GM12878 (cell line): ENCODE results near the gene SLC25A11. TPM values are rescaled to one million over a fixed set of nuclear protein-coding genes. Genes with fewer than 3 reads are reported as not detected.

ENCODE experiments used
- ATAC-seq: fragments of 200-7000 bp; cut with Tn5 transposase; 3 replicates; pipeline ENCODE4 v1.9.1; 2020; ENCODE audit warnings: mild to moderate bottlenecking, moderate library complexity
- BruUV-seq: library from RNA; stranded (reverse); fragments of 400-500 nt; replicated peaks from 2 replicates; lab custom pipeline; 2021; lab: Mats Ljungman, UMichigan
- CTCF ChIA-PET: fragments of 300-600 bp; sonication (Branson Sonifier 250); formaldehyde crosslinking; extraction: SDS; loops from one replicate; lab custom pipeline; 2021; ENCODE audit warnings: inconsistent platforms; lab: Yijun Ruan, JAX
- POLR2A ChIA-PET: fragments of 350-600 bp; formaldehyde crosslinking; extraction: SDS; loops from one replicate; lab custom pipeline; 2021; ENCODE audit warnings: inconsistent platforms; lab: Charles Lee
- RAD21 ChIA-PET: fragments of 300-600 bp; sonication (Branson Sonifier 250); formaldehyde crosslinking; loops from one replicate; lab custom pipeline; 2023; ENCODE audit warnings: antibody characterized with exemption; ENCODE audit not compliant: unreplicated experiment; lab: Charles Lee
- SMC1A ChIA-PET: fragments of 300-600 bp; sonication (Branson Sonifier 250); formaldehyde crosslinking; loops from one replicate; lab custom pipeline; 2023; ENCODE audit not compliant: unreplicated experiment, uncharacterized antibody; lab: Charles Lee
- DNase-seq: peaks from one replicate; pipeline ENCODE4 v3.0.0-alpha.2; 2011; ENCODE audit warnings: low read depth, low spot score
- FAIRE-seq: peaks from 3 replicates; lab custom pipeline; 2011; peaks lifted over from hg19 to GRCh38; lab: Jason Lieb, UNC
- H2AFZ ChIP-seq: 2 replicates; pipeline ENCODE4 v1.6.0; 2011; ENCODE audit warnings: low read depth, low read length, control low read depth; ENCODE audit not compliant: control insufficient read depth
- H3K27ac ChIP-seq: 2 replicates; pipeline ENCODE4 v1.5.1; 2011; ENCODE audit warnings: control low read depth; ENCODE audit not compliant: control insufficient read depth, insufficient read depth
- H3K27me3 ChIP-seq, 2 experiments: replicated peaks in 1 of 2; 2 replicates each; pipeline versions ENCODE4 v1.6.0 to v1.6.1; 2011; ENCODE audit warnings: low read length in 1 of 2; ENCODE audit not compliant: control insufficient read depth in 2 of 2, insufficient read depth in 2 of 2
- H3K36me3 ChIP-seq, 2 experiments: 2 replicates each; pipeline ENCODE4 v1.5.1; 2011; ENCODE audit warnings: low read length in 1 of 2; ENCODE audit not compliant: control insufficient read depth in 2 of 2, insufficient read depth in 2 of 2
- H3K4me1 ChIP-seq: 2 replicates; pipeline ENCODE4 v1.6.1; 2011; ENCODE audit warnings: mild to moderate bottlenecking, low read length, moderate library complexity, mixed read lengths; ENCODE audit not compliant: control insufficient read depth, insufficient read depth
- H3K4me2 ChIP-seq: 2 replicates; pipeline ENCODE4 v1.6.0; 2011; ENCODE audit warnings: control low read depth; ENCODE audit not compliant: control insufficient read depth, insufficient read depth
- H3K4me3 ChIP-seq: fragments of 200-600 bp; sonication (generic); 2 replicates; pipeline ENCODE4 v1.5.1; 2016
- H3K79me2 ChIP-seq: 2 replicates; pipeline ENCODE4 v1.6.0; 2011; ENCODE audit warnings: low read length; ENCODE audit not compliant: control insufficient read depth, insufficient read depth
- H3K9ac ChIP-seq: 2 replicates; pipeline ENCODE4 v1.8.0; 2011; ENCODE audit warnings: low read length, control low read depth, mixed read lengths; ENCODE audit not compliant: control insufficient read depth, insufficient read depth
- H3K9me3 ChIP-seq: replicated peaks from 3 replicates; pipeline ENCODE4 v1.5.1; 2011; ENCODE audit warnings: mild to moderate bottlenecking, low read length; ENCODE audit not compliant: control insufficient read depth, insufficient read depth
- H4K20me1 ChIP-seq: 2 replicates; pipeline ENCODE4 v1.6.0; 2011; ENCODE audit not compliant: control insufficient read depth, insufficient read depth
- HDAC6 ChIP-seq: fragments of 200-600 bp; sonication (generic); IDR thresholded peaks from one replicate; pipeline ENCODE4 v1.8.0; 2017; ENCODE audit warnings: antibody characterized with exemption; ENCODE audit not compliant: unreplicated experiment
- NBN ChIP-seq: fragments of 450-650 bp; IDR thresholded peaks from 2 replicates; pipeline ENCODE4 v1.6.1; 2016
- SMARCA5 ChIP-seq: fragments of 450-650 bp; IDR thresholded peaks from 2 replicates; pipeline ENCODE4 v1.6.1; 2017; ENCODE audit warnings: mild to moderate bottlenecking
- USF1 ChIP-seq: IDR thresholded peaks from 2 replicates; pipeline ENCODE4 v1.6.1; 2011; ENCODE audit warnings: borderline replicate concordance, low read depth, mild to moderate bottlenecking, moderate library complexity, mixed read lengths, low read length; ENCODE audit not compliant: insufficient read depth; ENCODE audit errors: extremely low read length
- WGBS: methylation state at CpG from one replicate; pipeline ENCODE4 v1.1.6; 2016; ENCODE audit warnings: low lambda C conversion rate; ENCODE audit not compliant: insufficient replicate concordance, insufficient coverage; ENCODE audit errors: missing lambda C conversion rate; 5-methylcytosine and 5-hydroxymethylcytosine counted together
- in situ Hi-C: fragments of 300-500 bp; cut with MboI; formaldehyde crosslinking; loops from 9 replicates; pipeline ENCODE4 v1.14.3; 2018; ENCODE audit warnings: mixed read lengths
- intact Hi-C: fragments of 100-400 bp; cut with micrococcal nuclease; formaldehyde crosslinking; loops from one replicate; pipeline ENCODE4 v1.14.2; 2022; ENCODE audit not compliant: unreplicated experiment
- polyA plus RNA-seq, 11 experiments: library from polyadenylated mRNA; depleted of rRNA in 4 of 11; unstranded in 6 of 11; stranded (reverse) in 5 of 11; fragments of >200 nt; fragmentation: Nextera tagmentation in 4 of 11; fragmentation: Illumina TruSeq in 1 of 11; extraction: Ambion mirVana in 4 of 11; extraction: Trizol in 1 of 11; gene quantifications; 1 replicate in 1 of 11; 2 replicates in 10 of 11; pipeline versions ENCODE4 v1.2.1 to v1.2.3, GENCODE V29; 2011 to 2016; ENCODE audit warnings: inconsistent platforms in 2 of 11, missing spikeins in 2 of 11, low read depth in 1 of 11
- total RNA-seq, 4 experiments: library from RNA; depleted of rRNA in 3 of 4; stranded (reverse); fragments of >200 nt in 3 of 4; fragmentation: Illumina TruSeq in 1 of 4; extraction: Trizol in 1 of 4; gene quantifications; 2 replicates each; pipeline versions ENCODE4 v1.2.1 to v1.2.3, GENCODE V29; 2013 to 2021

Gene SLC25A11
- total and polyA plus RNA-seq, 10 of the 15 experiments (the other 5 are each of a cell fraction or from before 2014, with no cell fraction given): 5.8 to 142 (median 65.0) TPM

- ChIA-PET SMC1A (interaction anchor here (0.8 to 4.5 kb wide), 12 partner anchors 13 to 317 kb away, joined by 3 to 38 read pairs (median 4); partner anchors contain the start of genes CAMTA2, CHRNE, ENO3 and SPAG7), RAD21 (interaction anchor here (0.8 to 2.8 kb wide), 9 partner anchors 9 to 384 kb away, joined by 3 to 31 read pairs (median 4); partner anchors contain the start of genes ARRB2, CHRNE, MYBBP1A and PFN1), POLR2A (interaction anchor here (0.6 to 17.5 kb wide), 18 partner anchors 9 to 1504 kb away, joined by 3 to 272 read pairs (median 4); partner anchors contain the start of genes CAMTA2, DERL2, ENO3 and INCA1), CTCF (interaction anchor here (1.1 to 3.5 kb wide), 11 partner anchors 12 to 207 kb away, joined by 3 to 28 read pairs (median 4); partner anchors contain the start of genes C17orf107, CHRNE, ENO3 and SPAG7)
- Histone ChIP-seq H3K36me3 (peaks cover 12 to 25% of the 10 kb centered on the region in 2 experiments), H3K9me3 (no peaks in the 10 kb centered on the region), H4K20me1 (no peaks in the 10 kb centered on the region), H3K4me1 (peaks cover 38% of the 10 kb centered on the region), H2AFZ (peak overlapping the region; percentile 77), H3K79me2 (peaks cover 62% of the 10 kb centered on the region), H3K27me3 (no peaks in the 10 kb centered on the region), H3K27ac (peak overlapping the region; percentile 97), H3K4me3 (peak overlapping the region; percentile 92), H3K9ac (peak overlapping the region; percentile 98), H3K4me2 (peak overlapping the region; percentile 98)
- WGBS: 1% methylated on average over 16 of the region's 16 CpGs
- peak; percentile 1 for ATAC-seq
- TF ChIP-seq NBN (0 out of 2 replicates have a peak, but pooled peaks have one; percentile 37), USF1 (no peak), HDAC6 (peak; percentile 39), SMARCA5 (0 out of 2 replicates have a peak, but pooled peaks have one; percentile 74)
- intact Hi-C loops: no loop called here
- FAIRE-seq: no peak
- DNase-seq: no peak
- no TSS peak for BruUV-seq
- in situ Hi-C loops: no loop called here
Observed at GRCh38 chr17:4939546-4939795, 375 bp downstream of the SLC25A11 start.
